Esophagus mucosa (tissue), 1 donor: ENCODE data around the gene ZNHIT3. TPM values are rescaled to one million over a fixed set of nuclear protein-coding genes. Genes with fewer than 3 reads are reported as not detected.

Experiments
- ATAC-seq: fragments of 200-7000 bp; cut with Tn5 transposase; one replicate; pipeline ENCODE4 v1.9.1; 2020
- total RNA-seq: library from RNA; stranded (reverse); gene quantifications from one replicate; pipeline ENCODE4 v1.2.4, GENCODE V29; 2023
- donor health status: DM: yes; HTN: yes; CAD: no.

ZNHIT3 gene
- total RNA-seq, 1 donor from 2014 or later = 24.4 TPM

DNA sequence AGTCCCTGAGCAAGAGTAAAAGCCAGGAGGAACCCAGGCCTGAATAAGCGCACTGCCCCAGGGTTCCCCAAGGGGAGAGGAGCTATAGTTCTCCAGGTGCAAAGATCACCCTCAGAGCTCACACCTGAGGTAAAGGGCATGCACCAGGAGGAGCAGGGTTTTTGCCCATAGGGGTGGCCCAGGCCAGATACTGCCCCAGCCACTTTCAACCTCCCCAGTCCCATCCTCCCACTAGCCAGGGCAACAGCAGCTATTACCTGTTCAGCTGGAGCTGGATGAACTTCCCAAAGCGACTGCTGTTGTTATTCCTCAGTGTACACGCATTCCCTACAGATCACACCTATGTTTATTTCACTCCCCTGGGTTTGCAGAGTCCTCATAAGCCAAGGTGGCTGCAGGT, 28.4 kb downstream of the ZNHIT3 start:
- ATAC-seq = peak; percentile 6

DNA sequence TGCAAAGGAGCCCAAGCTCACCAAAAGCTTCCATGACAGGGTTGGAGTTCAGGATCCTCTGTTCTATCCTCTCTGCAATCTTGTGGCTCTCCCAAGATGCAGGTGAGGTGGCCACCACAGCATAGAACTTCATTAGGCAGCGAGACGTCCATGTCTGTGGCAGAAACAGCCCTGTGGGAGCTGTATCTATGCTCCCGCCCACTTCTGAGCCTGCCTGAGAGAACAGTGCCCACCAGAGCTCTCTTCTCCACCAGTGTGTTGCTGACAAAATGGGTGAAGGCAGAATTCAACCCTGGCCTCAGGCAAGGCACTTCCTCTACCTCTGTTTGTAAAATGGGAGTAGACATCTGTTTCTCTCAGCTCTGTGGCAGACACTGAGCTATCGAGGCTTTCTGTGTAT, 29.4 kb downstream of the ZNHIT3 start:
- no peak for ATAC-seq

DNA sequence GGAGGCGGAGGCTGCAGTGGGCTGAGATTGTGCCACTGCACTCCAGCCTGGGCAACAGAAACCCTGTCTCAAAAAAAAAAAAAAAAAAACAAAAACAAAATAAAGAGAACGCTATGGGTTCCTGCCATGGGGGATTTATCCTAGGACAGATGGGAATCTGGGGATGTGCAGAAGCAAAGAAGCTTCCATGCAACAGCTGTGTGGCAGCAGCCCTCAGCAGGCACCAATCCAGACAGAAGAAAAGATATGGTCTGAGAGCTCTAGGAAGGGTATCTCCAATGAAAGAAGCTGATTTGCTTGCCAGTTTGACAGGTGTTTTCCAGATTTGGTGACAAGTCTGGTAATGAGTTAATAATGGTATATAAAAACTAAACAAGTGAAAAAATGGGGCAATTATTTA, 36.6 kb downstream of the ZNHIT3 start:
- ATAC-seq = no peak

DNA sequence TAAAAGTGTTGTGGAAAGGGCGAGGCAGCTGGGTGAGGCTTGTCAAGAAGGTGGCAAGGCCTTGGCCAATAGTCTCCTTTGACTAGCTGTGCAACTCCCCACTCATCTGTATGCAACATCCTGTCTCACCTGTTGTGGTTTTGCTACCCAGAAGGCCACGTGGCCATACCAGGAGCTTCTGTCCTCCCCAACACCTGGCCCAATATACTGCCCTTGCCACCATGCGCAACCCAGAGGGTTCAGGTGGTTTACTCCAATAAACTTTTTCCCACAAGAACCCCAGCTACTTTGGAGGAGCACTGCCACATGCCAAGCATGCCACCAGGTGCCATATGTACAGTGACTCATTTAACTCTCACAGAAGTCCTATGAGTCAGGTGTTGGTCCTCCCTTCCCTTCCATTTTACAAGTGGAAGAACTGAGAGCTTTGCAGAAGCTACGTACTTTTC, 38.0 kb downstream of the ZNHIT3 start:
- ATAC-seq = peak; percentile 70

DNA sequence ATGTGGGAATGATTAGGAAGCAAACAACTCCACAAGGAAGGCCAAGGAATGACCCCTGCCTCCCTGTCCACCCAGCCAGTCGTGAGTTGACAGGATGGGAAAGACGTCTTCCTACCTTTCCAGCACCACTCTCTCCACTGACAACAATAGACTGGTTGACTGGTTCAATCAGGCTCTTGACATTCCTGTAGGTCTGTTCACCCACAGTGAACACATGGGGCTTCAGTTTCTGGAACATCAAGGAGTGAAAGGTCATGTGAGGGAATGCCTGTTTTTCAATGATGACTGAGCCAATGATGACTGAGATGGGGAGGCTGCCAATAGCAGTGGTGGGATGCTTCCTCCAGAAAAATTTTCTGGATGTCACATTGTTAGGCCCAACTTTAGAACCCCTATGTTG, 38.6 kb downstream of the ZNHIT3 start:
- no peak for ATAC-seq

DNA sequence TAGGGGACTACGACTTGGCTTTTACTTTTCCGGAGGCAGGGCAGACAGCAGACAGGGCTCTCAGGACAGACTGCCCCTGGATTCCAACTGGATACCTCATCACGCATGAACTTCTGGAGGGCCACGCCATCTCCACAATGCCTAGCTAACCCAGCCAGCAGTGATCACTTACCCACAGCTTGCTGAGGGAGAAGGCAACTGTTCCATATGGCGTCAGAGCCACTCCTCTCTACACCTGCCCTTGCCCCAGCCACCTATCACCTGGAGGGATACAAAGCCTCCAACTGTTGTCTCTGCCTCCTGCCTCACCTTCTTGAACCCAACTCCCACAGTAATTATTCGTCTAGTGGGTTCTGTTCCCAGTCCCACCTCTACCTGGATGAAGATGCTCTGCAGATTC, 39.4 kb downstream of the ZNHIT3 start:
- no peak for ATAC-seq

DNA sequence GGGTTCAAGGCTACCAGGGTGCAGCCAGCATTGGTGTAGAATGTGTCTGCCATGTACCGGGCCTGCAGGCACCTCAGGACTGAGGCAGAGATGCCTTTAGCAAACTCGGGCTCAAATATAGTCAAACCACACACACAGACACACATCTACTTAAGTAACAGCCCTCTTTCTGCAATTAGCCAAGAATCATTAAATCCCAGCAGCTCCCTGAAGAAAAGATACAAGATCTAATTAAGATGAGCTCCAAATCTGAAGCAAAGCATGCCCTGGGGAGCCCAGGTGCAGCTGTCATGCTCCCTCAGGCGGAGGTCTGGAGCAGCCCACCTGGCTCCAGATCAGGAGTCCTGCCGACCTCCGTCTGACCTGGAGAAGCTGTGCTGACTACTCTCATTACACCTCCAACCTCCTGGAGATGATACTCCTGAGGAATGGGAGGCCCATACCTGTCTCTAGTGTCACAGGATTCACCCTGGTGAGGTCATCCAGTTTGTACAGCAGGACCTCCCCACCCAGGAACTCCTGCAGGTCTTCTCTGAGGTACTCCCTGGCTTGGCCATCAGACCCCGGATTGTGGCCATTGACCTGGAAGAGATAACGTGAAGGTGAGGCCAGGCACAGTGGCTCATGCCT, 41.3 kb downstream of the ZNHIT3 start:
- ATAC-seq = no peak

DNA sequence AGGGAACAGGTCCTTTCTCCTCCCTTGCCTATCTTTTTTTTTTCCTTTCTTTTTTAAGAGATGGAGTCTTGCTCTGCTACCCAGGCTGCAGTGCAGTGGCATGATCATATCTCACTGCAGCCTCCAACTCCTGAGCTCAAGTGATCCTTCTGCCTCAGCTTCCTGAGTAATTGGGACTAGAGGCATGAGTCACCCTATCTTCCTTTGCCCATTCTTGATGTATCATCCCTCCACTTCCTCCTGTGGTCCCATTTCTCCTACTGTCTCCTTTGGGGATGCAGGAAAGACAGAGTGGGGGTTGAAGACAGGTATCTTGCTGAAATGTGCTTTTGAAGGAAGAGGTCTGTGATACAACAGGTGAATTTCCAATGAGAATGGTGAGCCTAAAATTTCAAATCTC, 42.6 kb downstream of the ZNHIT3 start:
- ATAC-seq = no peak

DNA sequence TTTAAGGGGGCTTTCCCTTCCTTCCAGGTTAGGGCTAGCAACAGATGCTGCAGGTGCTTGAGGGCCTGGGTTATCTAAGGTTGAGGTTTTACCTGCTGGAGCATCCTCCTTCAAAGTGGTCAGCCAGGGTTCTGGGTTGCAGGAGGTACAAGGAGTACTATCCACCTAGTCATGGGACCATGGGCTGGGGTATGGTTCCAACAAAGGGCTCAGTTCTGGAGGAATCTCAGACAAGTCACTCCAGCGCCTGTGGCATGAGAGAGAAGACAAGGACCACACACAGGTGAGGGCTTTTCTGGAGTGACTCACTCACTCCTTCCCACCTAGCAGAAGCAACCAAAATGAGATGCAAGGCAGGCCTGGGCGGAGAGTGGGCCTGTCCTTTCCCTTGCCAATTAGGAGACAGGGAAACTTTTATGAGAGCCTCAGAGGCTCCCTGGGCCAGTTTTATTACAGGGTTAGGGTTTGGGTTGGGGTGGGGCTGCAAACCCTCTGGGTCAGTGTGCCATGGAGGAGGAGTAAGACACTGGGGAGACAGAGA, 46.0 kb downstream of the ZNHIT3 start:
- ATAC-seq = peak; percentile 5

DNA sequence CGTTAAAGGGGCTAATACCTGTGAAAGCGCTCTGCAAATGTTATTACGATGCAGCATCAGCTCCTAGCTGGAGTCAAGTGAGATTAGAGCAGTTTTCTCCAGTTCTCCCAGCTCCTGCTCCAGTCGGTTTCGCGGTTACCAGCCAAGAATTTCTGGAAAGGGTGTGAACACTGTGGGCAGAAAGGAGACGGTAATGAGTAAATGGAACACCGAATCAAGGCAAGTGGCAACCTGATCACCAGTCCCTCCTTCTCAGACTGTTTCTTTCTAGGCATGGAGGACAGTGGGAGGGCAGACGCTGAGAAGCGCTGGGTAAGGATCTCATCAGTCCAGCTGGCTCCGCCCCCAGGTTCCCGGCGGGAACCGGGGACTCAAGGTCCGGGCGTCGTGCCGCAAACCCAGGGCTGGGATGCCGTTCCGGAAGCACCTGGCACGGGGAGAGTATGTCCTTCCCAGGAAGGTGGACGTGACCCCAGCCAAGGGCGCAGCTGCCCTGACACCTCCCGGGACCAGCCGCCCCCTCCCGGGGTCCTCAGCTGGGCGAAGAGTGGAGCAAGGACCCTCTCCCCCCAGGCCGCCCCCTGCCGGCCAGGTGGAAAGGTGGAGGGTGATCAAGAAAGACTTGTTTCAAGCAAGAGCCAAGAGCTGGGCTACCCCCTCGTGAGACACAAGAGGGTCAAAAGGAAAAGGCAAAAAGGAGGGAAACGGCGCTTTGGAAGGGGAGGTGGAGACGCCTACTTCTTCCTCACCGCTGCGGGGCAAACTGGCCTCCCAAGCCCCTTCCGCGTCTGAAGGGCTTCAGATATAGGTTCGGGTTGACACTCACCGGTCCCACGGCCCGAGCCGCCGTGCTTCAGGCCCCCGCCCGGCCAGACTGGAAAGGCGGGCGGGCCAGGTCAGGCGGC, 47.7 kb downstream of the ZNHIT3 start:
- peak; percentile 77 for ATAC-seq

DNA sequence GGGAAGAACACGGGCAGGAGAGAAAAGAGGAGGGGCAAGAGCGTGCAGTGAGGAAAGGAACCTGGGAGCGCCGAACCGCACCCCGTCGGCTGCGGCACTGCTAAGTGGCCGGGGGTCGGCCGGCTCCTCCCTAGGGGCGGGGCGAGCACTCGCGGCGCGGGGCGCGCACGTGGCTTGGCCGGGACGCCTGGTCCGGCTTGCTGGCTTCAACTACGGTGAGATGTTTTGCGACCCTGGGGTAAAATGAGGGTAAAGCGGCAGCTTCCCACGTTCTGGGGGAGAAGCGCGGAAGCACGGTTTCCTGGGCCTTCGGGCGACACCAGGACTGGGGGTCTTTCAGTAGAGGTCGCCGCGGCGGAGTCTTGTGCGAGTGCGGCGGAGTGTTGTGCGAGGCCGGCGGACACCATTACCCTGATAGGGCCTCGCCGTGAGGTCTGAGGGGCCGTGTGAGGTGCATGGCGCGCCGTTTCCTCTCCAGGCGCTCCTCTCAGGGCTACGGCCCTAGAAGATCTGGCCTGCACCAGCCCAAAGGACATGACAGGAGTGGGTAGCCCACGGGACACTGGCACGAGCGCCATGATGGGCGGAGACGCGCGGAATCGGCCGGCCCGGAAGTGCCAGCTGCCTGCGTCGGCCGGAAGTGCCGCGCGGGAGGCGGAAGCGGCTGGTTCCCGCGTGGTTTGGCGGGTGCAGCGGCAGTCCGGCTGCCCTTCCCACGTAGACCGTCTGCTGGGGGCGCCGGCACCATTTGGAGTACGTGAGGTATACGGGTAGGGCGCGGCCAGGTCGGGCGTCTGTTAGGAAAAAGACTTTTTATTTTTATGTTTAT, 48.6 kb downstream of the ZNHIT3 start, which contains the start of the genes MYO19 and PIGW:
TSS of gene MYO19 (minus strand) at position 29 of the 829 bp plus-strand sequence. CDS start 2,330 bp downstream, outside the sequence.
TSS of gene PIGW (plus strand) at position 148 of the 829 bp plus-strand sequence. CDS start 2,115 bp downstream, outside the sequence.
- ATAC-seq = peak; percentile 91

DNA sequence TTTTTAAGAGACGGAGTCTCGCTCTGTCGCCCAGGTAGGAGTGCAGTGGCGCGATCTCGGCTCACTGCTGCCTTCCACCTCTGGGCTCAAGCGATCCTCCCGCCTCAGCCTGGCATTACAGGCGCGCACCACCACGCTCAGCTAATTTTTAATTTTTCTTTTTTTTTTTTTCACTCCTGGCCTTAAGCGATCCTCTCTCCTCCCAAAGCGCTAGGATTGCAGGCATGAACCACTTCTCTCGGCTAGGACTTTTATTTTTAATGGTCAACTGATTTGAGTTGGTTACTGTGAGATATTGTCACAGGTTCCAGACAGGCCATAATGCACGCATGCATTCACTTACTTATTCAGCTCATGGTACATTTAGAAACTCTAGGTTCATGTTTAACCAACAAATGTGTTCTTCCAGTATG, 49.2 kb downstream of the ZNHIT3 start:
- ATAC-seq = no peak

DNA sequence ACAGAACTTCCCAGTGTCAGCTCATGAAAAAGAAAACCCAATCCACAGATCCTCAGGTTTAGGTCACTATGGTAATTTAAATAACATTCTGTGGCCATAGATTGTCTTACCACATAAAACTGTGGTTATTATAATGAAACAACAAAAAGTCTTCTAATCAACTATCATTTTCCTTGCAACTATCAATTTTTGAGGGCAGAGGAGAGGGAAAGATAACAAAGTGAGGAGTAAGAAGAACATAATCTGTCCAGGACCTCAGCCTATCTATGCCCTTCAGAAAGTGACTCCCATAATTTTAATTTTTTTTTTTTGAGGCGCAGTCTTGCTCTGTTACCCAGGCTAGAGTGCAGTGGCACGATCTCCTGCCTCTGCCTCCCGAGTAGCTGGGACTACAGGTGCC, 54.2 kb downstream of the ZNHIT3 start:
- no peak for ATAC-seq

DNA sequence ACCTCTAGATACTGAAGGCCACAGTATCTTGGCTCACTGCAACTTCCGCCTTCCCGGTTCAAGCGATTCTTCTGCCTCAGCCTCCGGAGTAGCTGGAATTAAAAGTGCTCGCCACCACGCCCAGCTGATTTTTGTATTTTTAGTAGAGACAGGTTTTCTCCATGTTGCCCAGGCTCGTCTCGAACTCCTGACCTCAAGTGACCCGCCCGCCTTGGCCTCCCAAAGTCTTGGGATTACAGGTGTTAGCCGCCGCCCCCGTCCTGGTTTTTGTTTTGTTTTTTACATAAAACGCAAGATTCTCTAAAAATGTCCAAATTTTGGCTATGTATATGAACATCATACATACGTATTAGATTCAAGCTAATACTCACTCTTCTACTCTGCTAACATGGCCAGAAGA, 56.3 kb downstream of the ZNHIT3 start:
- ATAC-seq = no peak

DNA sequence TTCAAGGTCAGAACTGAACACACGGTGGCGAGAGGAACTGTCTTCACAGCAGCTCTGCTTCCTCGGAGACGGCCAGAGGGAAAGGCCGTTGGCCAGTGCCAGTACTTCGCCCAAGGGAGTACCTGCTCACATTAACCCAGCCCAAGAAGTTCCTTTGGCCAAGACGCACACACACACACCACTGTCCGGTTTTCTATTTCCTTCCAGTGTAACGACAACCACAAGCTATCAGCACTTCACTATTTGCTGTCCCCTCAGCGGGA, 57.5 kb downstream of the ZNHIT3 start:
- ATAC-seq = peak; percentile 2

DNA sequence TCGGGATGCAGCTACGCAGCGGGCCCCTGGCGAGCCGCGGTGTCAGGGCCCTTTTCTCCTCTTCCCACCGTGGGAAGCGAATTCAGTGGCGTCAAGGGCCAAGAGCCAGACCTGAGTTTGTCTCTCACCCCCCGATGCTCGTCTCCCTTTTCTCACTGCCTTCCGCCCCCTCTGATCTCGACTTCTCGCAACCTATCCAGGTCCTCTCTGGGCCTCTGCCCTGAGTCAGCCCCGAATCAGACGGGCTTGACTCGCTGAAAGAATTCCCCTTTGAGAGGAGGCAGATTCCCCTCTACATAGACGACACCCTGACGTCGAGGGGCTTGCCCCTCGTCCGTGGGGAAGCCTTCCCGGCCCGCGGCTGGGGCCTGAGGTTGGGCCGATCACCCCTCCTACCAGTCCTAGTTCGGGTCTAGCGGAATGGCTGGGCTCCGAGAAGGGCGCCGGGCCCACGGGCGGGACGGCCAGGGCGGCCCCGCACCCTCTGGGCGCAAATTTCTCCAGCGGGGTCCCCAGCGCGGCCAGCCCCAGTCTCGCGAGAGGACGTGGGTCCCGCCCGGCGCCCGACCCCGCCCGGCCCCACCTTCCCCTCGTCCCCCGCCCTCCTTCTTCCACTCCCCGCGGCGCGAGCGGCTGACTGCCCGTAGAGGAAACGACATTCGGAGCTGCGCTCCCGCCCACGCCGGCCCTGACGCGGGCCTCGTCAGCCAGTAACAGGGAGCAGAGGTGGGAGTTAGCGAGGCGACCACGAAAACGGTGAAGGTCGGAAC, 58.0 kb downstream of the ZNHIT3 start, which contains the start of gene GGNBP2:
TSS of gene GGNBP2 (plus strand) at position 613 of the 770 bp plus-strand sequence. CDS start 806 bp downstream, outside the sequence.
- peak; percentile 85 for ATAC-seq

DNA sequence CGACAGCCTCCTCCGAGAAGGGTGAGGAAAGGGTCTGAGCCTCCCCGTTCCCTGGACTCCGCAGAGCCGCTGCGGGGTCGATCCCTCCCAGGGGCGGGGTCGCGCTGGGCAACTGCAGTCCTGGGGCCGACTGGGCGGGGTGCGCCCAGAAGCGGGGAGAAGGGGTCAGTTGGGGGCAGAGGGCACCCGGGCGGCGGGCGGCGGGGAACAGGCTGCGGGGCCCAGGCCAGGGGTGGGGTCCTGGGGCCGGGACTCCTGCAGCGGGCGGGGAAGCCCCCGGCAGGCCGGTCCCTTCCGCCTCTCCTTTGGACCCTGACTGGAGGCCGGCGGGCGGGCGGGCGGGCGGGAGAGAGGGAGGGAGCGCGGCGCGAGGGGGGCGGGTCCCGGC, 58.6 kb downstream of the ZNHIT3 start:
- ATAC-seq = no peak
